ENCODE data around the gene BCO1.
A peak's percentile ranks its signal among the peaks of the same experiment; 100 is the strongest.

The BCO1 gene

DNA sequence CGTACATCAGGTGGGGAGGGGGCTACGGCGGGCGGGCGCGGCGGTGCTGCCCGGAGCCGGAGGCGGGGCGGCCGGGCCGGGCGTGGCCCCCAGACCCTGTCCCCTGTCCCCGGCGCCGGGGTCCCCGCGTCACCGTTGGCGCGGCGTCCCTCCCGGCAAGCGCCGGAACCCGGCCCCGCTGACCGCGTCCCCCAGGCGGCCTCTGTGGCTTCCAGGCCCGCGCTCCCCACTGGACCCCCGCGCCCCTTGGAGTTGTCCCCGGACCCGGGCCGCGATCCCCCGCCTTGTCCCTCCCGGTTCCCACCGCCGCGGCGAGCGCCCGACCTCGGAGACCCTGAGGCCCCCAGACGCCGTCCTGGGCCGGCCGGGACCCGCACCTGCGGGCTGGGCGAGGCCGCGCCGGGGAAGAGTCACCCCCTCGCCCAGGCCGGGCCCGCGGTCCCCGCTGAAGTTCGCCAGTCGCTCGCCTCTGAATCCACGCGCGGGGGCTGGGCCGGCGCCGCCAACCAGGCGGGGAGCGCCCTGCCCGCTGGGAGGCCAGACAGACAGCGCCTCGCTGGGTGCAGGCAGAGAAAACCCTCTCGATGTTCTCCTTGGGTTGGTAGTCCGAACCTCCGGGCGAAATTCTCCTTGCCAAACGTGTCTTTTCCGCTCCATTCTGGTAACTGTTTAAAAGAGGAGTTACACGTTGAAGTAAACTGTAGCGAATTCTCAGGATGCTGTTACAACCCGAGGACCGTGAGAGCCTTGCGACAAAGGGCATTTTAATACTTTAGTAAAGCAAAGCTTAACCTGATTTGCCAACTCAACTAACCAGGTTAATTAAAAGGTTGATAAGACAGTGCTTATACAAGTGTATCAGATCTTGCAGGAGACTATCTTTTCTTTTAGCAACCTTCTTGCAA is 77.0 kb downstream of the BCO1 start (continued):
- TF ChIP-seq, protein P1, sequence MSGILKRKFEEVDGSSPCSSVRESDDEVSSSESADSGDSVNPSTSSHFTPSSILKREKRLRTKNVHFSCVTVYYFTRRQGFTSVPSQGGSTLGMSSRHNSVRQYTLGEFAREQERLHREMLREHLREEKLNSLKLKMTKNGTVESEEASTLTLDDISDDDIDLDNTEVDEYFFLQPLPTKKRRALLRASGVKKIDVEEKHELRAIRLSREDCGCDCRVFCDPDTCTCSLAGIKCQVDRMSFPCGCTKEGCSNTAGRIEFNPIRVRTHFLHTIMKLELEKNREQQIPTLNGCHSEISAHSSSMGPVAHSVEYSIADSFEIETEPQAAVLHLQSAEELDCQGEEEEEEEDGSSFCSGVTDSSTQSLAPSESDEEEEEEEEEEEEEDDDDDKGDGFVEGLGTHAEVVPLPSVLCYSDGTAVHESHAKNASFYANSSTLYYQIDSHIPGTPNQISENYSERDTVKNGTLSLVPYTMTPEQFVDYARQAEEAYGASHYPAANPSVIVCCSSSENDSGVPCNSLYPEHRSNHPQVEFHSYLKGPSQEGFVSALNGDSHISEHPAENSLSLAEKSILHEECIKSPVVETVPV (CRISPR knock-in tag; IDR thresholded peaks at IDR 0.05): no peak

DNA sequence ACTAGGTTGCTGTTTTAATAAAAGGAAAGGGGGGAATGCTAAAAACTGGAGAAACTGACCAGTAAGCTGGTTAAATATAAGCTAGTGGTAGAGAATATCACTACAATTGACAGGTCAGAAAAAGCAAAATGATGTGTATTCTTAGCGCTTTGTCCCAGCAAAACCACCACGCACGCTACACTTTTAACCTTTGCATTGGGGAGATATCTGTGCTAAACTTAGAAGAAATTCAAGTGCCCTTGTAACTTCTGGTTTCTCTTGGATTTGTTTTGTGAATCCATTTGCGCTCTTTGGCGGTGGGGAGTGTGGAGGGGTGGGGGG is 77.6 kb downstream of the BCO1 start:
- no peak for TF ChIP-seq ZNF565 (CRISPR knock-in tag; conservative IDR thresholded peaks at IDR 0.05; ENCODE audit: low read depth)
- no peak for TF ChIP-seq ZFP30 (CRISPR knock-in tag; IDR thresholded peaks at IDR 0.05)
- no peak for TF ChIP-seq BACH2 (CRISPR knock-in tag; IDR thresholded peaks at IDR 0.05; ENCODE audit: borderline replicate concordance)
- TF ChIP-seq RARB (CRISPR knock-in tag; IDR thresholded peaks at IDR 0.05): no peak
- TF ChIP-seq, protein P2, sequence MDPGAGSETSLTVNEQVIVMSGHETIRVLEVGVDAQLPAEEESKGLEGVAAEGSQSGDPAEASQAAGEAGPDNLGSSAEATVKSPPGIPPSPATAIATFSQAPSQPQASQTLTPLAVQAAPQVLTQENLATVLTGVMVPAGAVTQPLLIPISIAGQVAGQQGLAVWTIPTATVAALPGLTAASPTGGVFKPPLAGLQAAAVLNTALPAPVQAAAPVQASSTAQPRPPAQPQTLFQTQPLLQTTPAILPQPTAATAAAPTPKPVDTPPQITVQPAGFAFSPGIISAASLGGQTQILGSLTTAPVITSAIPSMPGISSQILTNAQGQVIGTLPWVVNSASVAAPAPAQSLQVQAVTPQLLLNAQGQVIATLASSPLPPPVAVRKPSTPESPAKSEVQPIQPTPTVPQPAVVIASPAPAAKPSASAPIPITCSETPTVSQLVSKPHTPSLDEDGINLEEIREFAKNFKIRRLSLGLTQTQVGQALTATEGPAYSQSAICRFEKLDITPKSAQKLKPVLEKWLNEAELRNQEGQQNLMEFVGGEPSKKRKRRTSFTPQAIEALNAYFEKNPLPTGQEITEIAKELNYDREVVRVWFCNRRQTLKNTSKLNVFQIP (CRISPR knock-in tag; IDR thresholded peaks at IDR 0.05; ENCODE audit: borderline replicate concordance, low read depth): no peak
- TF ChIP-seq, protein P3, sequence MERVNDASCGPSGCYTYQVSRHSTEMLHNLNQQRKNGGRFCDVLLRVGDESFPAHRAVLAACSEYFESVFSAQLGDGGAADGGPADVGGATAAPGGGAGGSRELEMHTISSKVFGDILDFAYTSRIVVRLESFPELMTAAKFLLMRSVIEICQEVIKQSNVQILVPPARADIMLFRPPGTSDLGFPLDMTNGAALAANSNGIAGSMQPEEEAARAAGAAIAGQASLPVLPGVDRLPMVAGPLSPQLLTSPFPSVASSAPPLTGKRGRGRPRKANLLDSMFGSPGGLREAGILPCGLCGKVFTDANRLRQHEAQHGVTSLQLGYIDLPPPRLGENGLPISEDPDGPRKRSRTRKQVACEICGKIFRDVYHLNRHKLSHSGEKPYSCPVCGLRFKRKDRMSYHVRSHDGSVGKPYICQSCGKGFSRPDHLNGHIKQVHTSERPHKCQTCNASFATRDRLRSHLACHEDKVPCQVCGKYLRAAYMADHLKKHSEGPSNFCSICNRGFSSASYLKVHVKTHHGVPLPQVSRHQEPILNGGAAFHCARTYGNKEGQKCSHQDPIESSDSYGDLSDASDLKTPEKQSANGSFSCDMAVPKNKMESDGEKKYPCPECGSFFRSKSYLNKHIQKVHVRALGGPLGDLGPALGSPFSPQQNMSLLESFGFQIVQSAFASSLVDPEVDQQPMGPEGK (CRISPR knock-in tag; IDR thresholded peaks at IDR 0.05; ENCODE audit: borderline replicate concordance): no peak
- TF ChIP-seq, protein P1 (CRISPR knock-in tag; IDR thresholded peaks at IDR 0.05): no peak
- no peak for TF ChIP-seq ZNF8 (CRISPR knock-in tag; IDR thresholded peaks at IDR 0.05)
- ATAC-seq: no peak

DNA sequence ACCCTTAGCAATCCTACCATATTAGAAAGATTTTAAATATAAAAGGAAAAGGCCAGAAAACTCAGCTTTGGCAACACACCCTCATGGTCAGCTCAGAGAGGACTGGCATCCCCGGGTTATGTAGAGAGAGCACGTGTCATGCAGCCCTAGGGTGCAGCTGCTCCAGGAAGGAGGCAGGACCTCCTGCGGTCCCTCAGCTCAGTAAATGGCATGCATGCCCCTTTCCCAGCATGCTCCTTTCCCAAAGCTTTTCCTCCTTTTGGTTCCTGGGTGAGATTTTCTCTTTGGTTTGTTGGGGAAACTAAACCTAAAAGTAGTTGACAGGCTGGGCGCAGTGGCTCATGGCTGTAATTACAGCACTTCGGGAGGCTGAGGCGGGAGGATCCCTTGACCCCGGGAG is 80.2 kb downstream of the BCO1 start:
- no peak for ATAC-seq
- no peak for TF ChIP-seq CSDC2 (CRISPR knock-in tag; IDR thresholded peaks at IDR 0.05)
- no peak for TF ChIP-seq ZFP30 (CRISPR knock-in tag; IDR thresholded peaks at IDR 0.05)
- no peak for TF ChIP-seq ZNF565 (CRISPR knock-in tag; conservative IDR thresholded peaks at IDR 0.05; ENCODE audit: low read depth)

DNA sequence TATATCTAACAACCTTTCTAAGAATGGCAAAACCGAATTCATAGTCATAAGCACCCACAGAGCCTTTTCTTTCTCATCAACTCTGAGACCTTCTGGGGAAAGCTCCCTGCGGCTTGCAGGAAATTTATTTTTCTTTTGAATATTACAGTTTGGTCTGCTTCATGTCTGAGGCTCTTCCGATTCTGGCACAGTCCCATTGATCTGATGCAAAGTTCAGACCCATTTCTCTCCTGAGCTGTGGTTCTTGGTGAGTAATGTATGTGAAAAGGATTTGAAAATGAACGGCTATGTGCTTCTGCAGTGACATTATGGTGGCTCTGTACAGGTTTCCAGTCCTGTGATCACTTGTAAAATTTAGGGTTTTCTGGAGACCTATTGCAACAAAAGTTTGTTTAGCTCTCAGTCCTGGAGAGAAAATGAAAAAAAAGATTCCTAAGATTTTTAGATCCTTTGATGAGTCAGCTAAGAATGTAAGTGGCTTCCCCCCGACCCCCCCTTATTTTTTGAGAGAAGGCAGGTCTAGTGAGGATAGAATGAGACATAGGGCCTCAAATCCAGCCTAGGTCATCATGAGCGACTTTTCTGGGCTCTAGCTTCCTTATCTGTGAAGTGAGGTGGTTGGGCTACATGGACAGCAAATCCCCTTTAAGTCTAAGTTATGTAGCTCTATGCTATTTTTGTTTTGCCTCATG is 80.9 kb downstream of the BCO1 start:
- ATAC-seq: peak; percentile 55
- no peak for TF ChIP-seq ZC3H10 (CRISPR knock-in tag; IDR thresholded peaks at IDR 0.05)
- no peak for TF ChIP-seq ZNF8 (CRISPR knock-in tag; IDR thresholded peaks at IDR 0.05)
- TF ChIP-seq ZNF565 (CRISPR knock-in tag; conservative IDR thresholded peaks at IDR 0.05; ENCODE audit: low read depth): no peak
- TF ChIP-seq GLIS3 (CRISPR knock-in tag; IDR thresholded peaks at IDR 0.05): no peak
- no peak for TF ChIP-seq RARB (CRISPR knock-in tag; IDR thresholded peaks at IDR 0.05)
- no peak for TF ChIP-seq ZFP3 (CRISPR knock-in tag; IDR thresholded peaks at IDR 0.05)
- no peak for TF ChIP-seq CSDC2 (CRISPR knock-in tag; IDR thresholded peaks at IDR 0.05)
- no peak for TF ChIP-seq BACH2 (CRISPR knock-in tag; IDR thresholded peaks at IDR 0.05; ENCODE audit: borderline replicate concordance)
- TF ChIP-seq, protein P4, sequence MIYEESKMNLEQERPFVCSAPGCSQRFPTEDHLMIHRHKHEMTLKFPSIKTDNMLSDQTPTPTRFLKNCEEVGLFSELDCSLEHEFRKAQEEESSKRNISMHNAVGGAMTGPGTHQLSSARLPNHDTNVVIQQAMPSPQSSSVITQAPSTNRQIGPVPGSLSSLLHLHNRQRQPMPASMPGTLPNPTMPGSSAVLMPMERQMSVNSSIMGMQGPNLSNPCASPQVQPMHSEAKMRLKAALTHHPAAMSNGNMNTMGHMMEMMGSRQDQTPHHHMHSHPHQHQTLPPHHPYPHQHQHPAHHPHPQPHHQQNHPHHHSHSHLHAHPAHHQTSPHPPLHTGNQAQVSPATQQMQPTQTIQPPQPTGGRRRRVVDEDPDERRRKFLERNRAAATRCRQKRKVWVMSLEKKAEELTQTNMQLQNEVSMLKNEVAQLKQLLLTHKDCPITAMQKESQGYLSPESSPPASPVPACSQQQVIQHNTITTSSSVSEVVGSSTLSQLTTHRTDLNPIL (CRISPR knock-in tag; IDR thresholded peaks at IDR 0.05; ENCODE audit: low read depth): no peak
- TF ChIP-seq SNAI2 (CRISPR knock-in tag; IDR thresholded peaks at IDR 0.05): 0 out of 2 replicates have a peak, but pooled peaks have one; percentile 40
- TF ChIP-seq, protein P2 (CRISPR knock-in tag; IDR thresholded peaks at IDR 0.05; ENCODE audit: borderline replicate concordance, low read depth): no peak
- no peak for TF ChIP-seq ZFP30 (CRISPR knock-in tag; IDR thresholded peaks at IDR 0.05)
- peak; percentile 48 for TF ChIP-seq ISL1 (CRISPR knock-in tag; IDR thresholded peaks at IDR 0.05)
- TF ChIP-seq TCF4 (CRISPR knock-in tag; IDR thresholded peaks at IDR 0.05; ENCODE audit: borderline replicate concordance): no peak
- no peak for TF ChIP-seq ESRRG (CRISPR knock-in tag; IDR thresholded peaks at IDR 0.05)
- no peak for TF ChIP-seq TOX (CRISPR knock-in tag; IDR thresholded peaks at IDR 0.05; ENCODE audit: borderline replicate concordance)
- TF ChIP-seq ZNF70 (CRISPR knock-in tag; IDR thresholded peaks at IDR 0.05): no peak
- TF ChIP-seq OSR1 (CRISPR knock-in tag; IDR thresholded peaks at IDR 0.05): no peak
- no peak for TF ChIP-seq ARNTL (CRISPR knock-in tag; IDR thresholded peaks at IDR 0.05; ENCODE audit: borderline replicate concordance, low read depth)
- TF ChIP-seq, protein P3 (CRISPR knock-in tag; IDR thresholded peaks at IDR 0.05; ENCODE audit: borderline replicate concordance): peak; percentile 53; the same call in 1 of the 2 replicates
